ENCODE results near the gene ZCCHC7.

Gene ZCCHC7

DNA sequence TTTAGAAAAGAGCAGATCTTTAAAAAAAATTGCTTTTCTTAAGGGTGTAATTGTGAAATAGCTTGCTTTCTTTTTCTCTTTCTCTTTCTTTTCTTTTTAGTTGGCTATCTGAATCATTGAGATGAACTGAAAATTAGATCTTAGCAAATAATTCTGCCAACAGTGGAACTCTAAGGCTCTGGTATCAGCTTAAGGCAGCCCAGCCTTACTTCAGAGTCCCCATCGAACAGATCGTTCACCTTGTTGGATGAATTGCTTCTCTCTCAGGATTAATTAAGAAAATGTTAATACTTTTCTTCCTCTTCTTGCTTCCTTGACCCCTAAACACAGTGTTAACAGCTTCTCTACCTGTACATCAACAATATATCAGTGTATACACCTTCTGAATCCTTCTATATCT is 92.1 kb downstream of the ZCCHC7 start:
- no peak for DNase-seq

DNA sequence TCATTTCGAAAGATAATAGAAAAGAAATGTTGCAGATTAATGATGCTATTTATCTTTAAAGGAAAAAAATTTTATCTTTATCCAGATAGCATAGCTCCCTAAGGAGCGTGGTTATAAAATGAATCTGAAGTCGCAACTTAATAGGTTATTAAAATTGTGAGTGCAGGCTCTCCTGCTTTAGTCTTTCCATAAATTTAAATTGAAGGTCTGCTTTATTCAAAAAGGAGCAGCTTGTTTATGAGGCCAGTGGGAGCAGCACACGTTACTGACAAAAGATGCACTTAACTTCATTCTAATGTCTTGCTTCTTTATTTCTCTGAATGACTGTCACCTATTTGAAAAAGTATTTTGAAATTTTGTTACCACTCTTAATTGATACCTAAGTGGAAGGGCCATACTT is 95.0 kb downstream of the ZCCHC7 start:
- DNase-seq: no peak

DNA sequence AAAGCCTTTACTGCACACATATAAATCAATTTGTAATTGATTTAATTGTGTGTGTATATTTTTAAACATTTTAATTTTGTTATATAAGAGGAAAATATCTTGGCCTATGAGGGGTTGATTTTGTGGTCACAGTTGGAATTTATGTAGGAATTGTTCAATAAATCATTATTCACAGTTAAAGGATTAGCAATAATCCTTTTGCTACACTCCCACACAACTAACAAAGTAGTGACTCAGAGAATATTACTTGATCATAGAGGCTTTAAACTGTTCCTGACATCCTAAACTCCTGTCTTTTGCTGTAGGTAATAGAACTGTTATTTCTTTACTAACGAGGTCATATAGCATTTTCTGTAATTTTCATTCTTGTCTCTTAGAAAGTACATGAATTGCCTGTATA is 95.5 kb downstream of the ZCCHC7 start:
- DNase-seq: no peak

DNA sequence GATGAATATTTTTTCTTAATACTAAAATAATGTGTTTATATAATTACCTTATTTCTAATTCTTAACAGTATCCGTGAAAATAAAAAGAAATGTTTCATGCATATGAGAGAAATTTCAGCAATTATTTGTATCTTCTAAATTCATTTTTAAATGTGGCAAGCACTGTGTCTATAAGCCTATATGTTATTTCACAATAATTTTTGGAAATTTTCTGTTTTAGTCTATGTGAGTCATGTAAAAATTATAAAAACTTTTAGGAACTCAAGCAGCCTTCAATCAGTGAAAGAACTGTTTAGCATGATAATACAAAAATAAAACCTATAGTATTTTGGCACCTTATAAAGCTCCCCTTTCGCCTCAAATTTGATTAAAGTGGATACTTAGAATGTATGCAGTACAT is 96.8 kb downstream of the ZCCHC7 start:
- no peak for DNase-seq

DNA sequence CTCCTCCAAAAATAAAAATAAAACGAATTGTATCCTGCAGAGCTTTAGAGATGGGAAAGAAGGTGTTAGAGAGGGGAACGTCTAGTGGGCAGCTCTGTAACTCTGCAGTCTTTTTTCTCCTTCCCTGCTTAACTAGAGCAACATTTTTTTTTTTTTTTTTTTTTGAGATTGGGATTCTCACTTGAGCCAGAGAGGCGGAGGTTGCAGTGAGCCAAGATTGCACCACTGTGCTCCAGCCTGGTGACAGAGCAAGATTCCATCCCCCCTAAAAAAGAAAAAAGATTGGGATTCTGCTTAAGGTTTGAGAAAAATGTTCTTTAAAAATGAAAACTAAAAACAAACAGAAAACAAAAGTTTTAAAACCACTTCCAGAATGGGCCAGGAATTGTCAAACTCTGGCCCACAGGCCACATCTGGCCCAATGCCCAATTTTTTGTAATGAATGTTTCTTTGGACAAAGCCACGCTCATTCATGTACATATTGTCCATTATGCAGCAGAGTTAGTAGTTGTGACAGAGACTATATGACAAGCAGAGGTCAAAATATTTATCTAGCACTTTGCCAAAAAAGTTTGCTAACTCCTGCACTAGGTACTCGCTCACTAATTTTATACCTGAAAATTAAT is 98.5 kb downstream of the ZCCHC7 start:
- DNase-seq: no peak

DNA sequence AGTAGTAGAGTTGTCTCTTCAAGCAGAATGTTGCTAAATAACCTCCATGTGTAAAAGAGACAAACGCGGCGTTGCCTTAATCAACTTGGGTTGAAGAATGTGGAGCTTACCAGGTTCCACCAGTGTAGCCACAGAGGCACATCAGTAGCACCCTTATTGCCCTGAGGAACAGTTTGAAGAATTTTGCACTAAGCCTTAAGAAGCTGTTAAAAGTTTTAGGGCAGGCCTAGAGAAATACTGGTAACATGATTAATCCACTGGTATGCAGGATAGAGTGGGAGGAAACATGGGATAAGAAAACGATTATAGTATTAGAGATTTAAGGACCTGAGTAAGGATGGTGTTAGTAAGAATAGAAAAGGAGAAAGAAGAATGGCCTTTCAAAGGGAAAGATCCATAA is 100.6 kb downstream of the ZCCHC7 start:
- DNase-seq: no peak

DNA sequence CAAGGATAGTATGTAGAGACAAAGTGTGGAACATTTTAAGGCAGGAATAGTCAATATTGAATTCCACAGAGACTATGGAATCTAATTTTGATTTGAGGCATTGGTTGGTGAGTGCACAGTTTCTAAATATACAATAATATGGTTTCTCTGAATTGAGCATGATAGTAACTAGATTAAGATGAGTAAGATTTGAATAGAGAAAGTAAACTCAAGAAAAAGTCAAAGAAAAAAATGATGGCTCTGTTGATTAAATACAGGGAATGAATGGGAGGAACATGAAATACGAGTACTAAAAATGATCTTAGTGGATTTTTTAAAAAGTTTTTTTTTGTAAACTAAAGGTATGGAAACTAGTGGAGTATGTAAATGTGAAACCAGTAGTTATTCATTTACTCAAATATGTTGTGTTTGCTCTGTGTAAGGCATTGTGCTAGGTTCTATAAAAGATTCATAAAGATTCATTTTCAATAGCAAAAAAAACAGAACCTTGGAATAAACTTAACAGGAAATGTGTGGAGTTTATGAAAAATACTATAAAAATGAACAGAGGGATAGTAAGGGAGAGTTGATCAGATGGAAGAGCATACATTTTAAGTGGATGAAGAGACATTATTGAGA is 101.2 kb downstream of the ZCCHC7 start:
- no peak for DNase-seq

DNA sequence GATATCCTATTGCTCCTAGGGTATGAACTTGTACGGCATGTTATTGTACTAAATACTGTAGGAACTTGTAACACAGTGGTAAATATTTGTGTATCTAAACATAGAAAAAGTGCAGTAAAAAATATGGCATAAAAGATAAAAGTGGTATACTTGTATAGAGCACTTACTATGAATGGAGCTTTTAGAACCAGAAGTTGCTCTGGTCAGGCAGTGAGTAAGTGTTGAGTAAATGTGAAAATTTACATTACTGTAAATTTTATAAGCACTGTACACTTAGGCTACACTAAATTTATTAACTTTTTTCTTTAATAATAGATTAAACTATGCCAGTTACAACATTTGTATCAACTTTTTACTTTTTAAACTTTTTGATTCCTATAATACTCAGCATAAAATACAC is 109.1 kb downstream of the ZCCHC7 start:
- no peak for DNase-seq

DNA sequence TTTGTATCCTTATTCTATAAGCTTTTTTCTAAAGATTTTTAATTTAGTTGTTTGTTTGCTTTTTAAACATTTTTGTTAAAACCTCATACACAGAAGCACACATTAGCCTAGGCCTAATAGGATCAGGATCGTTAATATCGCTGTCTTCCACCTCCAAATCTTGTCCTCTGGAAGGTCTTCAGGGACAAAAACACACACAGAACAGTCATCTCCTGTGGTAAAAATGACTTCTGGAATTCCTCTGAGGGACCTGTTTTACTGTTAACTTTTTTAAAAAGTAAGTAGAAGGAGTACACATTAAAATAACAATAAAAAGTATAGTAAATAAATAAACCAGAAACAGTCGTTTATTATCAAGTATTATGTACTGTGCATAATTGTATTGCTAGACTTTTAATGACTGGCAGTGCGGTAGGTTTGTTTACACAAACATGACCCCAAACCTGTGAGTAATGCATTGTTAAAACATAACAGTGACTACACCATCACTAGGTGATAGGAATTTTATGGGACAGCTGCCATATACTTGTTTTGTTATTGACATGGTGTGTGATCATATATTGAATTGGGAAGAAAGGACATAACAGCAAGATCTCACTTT is 109.6 kb downstream of the ZCCHC7 start:
- no peak for DNase-seq

DNA sequence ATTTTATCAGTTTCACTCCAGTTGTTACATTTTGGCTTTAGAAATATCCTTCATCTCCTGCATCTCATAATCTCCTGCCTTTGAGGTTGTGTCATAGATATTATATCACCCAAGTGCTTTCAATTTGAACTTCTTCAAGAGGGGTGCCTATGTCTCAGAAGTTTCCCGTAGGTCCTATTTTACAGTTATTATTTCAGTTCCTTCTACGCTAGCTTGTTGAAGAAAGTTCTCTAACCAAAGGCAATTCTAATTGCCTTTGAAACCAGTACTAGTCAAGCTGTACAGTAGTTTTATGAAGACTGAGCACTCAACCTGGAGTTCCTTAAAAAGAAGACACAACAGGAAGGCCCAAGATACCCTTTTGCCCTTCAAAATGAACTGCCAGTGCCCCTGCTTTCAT is 116.4 kb downstream of the ZCCHC7 start:
- no peak for DNase-seq

DNA sequence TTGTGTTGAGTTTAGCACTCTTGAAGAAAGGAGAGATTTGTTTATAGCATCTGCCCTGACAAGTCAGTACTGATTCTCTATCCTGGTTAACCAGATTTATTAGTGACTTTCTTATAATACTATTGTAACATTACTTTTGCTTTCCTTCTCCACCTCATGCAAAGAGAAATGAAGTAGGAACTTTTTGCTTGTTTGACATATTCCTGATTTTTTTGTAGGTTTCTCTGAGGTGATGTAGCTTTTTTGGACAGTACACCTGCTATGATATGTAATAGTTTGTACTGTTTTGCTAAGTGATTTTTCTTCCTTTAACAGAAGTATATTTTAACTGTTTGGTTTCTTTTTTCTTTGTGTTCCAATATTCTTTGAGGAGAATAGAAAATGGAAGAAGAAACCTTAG is 117.7 kb downstream of the ZCCHC7 start:
- no peak for DNase-seq

DNA sequence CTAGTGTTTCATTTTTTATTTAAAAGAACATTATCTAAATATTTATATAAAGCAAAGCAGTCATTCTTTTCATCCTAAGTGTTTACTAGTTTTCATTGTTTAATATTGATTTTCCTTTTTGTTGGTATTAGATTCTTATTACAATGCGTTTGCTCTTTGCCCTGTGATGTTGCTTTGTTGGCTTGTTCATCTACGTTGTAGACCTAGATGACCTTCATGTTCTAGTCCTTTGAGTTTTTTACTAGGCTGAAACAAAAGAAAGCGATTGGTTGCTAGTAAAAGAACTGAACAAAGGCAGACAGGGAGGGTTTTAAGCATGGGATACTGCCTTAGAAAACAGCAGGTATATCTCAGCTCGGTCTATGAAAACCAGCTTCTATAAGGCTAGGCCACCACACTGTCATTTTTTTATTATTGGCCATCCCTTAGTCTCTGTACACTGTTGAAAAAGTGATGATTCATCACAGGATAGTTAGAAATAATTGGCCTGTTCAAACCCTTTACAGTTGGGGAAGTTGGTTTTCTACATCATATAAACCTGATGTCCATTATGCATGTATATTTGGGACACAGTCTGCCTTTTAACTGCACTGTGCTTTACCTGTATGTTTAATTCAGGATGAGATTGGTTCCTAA is 119.0 kb downstream of the ZCCHC7 start:
- no peak for DNase-seq

DNA sequence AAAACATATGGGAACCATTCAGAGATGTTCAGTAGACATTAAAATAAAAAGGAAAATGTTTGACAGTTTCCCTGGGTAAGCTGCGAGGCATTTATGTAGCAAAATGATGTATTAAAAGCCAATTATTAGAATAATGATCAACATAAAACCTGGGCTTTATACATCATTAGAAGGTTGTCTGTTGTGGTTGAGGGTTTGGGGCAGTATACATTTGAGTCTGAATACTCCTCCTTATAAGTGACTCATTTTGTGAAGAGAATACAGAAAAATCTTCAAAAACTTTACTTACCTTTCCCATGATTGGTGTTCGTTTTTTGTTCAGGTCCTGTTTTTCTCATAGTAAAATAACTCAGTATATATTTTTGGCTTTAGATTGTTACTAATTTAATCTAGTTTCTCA is 119.5 kb downstream of the ZCCHC7 start:
- DNase-seq: no peak

DNA sequence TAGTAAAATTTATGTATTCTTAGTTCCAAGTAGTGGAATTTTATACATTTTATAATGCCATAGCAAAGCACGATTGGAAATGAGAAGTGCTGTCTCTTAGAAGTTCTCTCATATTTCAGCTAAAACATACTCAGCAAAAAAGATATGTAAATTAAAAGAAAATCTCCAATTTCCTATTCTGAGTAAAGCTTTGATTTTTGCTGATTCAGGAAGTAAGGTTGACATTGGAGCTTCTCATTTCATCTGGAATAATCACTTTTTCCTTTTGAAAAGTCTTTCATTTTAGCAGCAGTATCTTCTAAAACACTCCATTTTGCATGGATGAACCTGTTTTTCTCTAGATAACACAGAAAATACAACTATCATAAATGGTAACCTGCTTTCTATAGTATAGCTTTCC is 121.0 kb downstream of the ZCCHC7 start:
- DNase-seq: no peak

DNA sequence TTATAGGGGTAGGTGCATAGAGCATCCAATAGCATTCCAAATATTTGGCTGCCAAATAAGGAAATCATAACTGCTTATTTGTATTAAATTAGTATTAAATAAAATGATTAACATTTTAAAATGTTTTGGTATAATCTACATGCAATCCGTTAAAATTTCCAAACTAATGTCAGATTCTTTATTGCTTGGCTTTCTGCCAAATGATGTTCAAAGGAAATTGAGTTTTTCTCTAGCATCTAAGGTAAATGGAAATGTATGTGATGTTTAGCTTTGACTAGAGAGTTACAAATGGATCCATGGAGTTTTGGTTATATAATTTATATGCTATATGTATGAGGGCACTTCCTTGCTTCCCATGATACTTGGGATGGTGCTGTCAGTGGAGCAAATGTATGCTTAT is 121.7 kb downstream of the ZCCHC7 start:
- no peak for DNase-seq

DNA sequence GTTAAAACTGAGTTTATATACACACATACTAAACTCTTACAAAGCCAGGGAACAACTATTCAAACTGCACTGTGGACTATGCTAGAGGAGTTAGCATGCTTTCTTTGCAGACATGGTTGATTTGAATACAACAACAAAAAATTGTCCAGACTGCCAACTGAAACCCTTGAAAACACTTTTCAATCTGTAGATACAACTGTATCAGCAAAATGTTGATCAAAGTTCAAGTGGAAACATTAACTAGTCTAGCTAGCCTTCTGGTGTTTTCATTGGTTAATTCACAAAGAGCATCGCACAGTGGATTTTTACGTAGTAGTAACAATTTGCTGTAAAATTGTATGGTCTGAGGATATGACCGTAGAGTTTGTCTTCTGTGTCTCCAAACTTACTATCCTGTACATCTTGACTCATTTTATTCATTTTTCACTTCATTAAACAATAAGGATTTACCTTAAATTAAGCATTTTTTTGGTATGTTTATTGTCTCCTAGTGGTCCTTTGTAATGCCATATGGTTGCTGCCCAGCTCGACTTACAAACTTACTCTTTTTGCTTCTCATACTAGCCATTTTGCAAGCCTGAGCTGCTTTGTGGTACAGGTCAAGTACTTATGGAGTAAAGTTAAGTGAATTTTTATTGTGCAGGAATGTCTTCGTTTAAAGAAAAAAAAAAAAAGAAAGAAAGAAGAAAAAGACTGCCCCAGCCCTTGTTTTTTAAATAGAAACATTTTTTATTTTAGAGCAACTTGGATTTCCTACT is 123.4 kb downstream of the ZCCHC7 start:
- no peak for DNase-seq

DNA sequence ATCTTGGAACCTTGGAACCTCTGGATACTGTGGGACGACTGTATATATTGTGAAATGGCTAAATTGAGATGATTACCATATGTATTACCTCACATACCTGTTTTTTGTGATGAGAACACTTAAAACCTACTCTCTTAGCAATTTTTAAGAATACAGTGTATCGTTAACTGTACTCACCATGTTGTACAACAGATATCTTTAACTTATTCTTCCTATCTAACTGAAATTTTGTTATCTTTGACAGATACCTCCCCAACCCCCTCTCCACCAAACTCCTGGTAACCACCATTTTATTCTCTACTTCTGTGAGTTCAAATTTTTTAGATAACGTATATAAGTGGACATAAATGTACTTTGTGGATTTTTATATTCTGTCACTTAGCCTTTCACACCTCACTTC is 126.5 kb downstream of the ZCCHC7 start:
- DNase-seq: no peak

DNA sequence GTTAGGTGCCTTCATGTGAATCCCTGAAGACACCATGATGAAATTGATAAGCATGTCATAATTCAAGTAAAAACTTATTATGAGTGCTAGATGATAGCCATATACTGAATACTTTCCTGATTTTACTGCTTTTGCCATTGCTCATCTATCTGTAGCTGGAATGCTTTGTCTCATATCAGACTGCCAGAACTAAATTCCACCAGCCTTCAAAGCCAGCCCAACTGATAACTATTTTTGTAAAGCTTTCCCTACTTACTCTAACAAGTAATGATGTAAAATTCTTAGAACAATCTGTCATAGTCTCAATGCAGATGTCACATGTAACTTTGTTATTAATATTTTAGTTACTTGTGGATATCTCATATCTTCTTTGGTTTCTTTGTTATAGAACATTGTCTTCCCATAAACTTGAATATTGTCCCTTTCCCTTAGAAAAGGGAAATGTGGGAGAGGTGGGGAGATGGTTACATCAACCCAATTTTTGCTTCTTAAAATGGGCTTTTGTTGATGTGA is 128.3 kb downstream of the ZCCHC7 start:
- no peak for DNase-seq

DNA sequence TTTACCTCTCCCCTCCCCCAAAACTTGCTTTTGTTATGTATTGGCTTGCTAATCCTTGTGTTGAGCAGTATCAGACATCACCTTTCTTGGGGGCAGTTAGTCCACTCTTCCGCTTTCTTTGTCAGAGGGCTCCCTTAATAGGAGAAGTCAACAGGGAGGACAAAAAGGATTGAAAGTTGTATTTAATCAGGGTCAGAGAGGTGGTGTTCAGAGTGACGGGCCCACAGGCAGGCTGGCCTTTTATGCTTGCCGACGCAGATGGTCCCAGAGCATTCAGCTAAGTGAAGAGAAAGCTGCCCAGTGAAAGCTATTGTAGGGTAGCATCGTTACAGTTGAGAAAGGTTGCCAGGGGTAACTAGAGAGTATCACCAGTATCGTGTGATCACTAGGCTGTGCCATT is 131.1 kb downstream of the ZCCHC7 start:
- DNase-seq: peak; percentile 27

DNA sequence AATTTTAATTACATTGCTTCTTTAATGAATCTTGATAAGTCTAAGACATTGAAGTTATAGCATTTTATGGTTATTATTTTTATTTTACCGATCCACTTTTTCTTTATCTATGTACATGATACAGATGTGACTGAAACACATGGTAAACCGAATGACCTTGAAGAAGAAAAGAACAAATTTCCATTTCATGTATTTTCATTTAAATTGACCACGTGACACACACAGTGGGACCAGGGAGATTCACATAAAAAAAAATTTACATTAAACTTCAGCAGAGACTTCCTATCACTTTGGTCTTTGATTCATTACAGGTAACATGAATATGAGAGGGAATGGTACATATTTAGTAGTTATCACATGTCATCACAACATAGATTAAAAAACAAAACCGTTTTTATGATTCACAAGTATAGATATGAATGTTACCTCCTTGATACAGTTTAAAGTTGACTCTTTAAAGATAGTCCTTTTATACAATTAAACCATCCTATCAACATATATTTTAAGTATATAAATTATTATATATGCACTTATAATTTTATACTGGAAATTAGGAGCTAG is 133.1 kb downstream of the ZCCHC7 start:
- DNase-seq: no peak

DNA sequence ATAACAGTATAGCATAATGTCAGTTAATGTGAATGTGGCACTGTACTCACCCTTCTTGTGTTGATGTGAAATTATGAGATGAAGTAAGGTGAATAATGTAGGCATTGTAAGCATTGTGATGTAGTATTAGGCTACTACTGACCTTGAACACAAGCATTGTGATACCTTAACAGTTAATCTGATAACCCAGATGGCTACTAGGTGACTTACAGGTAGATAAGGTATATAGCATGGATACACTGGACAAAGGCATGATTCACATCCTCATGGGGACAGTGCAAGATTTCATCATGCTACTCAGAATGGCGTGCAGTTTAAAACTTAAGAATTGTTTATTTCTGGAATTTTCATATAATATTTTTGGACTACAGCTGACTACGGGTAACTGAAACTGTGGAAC is 134.8 kb downstream of the ZCCHC7 start:
- DNase-seq: no peak

DNA sequence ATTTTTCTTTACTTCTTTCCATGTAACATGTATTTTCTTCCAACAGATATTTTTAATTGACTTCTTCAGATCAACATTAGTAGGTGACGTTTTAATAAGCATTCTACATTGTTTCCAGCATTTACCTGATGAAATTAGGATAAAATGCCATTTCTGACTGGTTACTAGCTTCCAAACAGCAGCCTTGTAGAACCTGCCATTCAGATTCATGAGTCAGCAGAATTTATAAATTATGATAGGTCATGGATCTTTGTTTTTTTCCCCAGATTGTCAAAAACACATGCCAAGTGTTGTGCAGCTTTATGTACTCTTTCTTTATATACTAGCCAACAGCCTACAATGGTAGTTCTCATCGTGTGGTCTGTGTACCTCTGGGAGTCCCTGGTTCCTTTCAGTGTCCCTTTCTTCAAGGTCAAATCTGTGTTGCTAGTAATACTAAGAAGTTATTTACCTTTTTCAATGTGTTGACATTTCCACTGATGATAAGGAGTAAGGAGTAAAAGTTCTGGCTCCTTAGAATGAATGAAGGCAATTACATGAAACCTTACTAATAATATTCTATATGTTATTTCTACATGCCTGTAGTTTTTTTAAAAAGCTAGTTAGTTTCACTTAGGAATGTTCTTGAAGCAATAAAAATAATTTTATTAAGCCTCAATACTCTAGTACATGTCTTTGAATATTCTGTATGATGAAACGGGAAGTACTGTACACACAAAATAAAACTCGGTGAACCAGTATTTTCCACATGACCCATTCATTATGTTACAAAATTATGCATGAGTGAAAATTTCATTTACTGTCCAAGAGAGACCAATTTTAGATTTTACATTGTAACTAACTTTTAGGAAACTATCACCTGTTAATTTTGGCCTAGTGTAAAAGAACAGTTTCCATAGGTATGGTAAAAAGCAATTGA is 135.8 kb downstream of the ZCCHC7 start:
- no peak for DNase-seq
